HG03196 (cell line): ENCODE measurements around the gene PPP2R5B.
A peak's percentile ranks its signal among the peaks of the same experiment; 100 is the strongest.

Experiments used
- ATAC-seq: cut with Tn5 transposase; IDR thresholded peaks from one replicate; pipeline ENCODE4 v1.9.1; 2021; ENCODE audit not compliant: unreplicated experiment

The PPP2R5B gene

DNA sequence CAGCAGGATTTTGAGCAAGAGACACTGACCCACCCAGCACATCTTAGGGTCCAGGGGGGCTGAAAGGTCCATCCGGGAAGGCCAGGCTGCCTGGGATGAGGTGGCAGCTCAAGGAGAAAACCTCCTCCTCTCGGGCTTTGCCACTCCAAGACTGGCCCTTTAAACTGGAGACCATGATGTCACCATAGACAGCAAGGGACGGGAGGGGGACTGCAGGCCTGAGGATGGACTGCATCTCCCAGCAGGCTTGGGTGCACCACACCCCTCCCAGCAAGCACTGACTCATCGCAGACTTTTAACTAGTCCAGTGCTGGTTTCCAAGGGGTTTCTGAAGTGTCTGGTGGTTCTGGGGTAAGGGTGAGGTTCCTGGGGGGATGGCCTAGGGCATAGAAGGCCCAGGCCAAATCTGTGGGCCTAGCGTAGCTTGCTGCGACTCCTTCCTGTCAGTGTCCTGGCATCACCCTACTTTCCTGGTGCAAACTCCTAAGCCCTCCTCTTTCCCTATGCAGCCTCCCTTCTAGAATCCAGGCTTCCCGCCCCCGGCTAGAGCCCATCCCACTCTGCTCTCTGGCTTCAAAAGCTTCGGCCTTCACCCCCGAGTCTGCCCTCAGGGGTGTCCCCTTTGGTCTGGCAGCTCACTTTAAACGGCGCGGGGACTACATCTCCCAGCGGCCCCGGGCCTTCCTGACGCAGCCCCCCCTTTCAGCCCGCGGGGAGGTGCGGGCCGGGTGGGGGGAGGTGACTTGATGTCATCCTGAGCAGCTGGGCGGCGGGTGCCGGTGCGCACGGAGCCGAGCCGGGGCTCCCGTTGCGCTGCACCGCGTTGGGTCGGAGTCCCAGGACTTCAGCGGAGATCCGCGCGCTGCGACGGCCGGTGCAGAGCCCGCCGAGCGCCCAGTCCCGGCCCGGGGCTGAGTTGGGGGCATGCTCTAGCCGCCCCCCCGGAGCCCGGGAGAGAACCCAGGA, at the start of gene PPP2R5B:
PPP2R5B (plus strand) TSS at position 746 of the 966 bp plus-strand sequence. CDS start 1,046 bp downstream, outside the sequence.
- peak; percentile 71 for ATAC-seq

GRCh38 chr11:64875369-64876228, 48.9 kb upstream of the PPP2R5B start:
- no peak for ATAC-seq

- no peak for ATAC-seq
Measured at GRCh38 chr11:64876229-64876750, 48.2 kb upstream of the PPP2R5B start.

DNA sequence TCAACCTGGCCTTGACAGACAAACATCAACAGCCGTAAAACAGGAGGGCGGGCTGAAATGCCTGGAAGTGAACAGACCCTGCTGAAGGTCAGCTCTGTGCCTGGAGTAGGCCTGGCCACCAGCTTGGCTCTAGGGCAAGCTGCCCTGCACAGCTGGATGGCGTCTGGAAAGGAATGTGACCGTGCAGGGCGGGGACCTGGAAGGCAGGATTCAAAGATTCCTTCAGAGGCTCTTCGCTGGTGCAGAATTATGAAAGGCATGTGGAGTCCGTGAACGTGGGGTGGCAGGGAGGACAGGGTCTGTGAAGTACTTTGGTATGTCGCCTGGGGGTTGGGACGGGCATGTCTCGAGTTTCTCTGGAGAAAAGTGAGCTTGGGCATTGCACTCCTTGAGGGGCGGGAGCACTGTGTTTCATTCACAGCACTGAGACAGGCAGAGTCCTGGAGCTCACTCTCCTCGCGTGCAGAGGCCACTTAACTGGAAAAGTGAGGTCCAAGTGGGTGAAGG, 47.6 kb upstream of the PPP2R5B start:
- no peak for ATAC-seq

GRCh38 chr11:64877390-64878222, 46.9 kb upstream of the PPP2R5B start:
- no peak for ATAC-seq

DNA sequence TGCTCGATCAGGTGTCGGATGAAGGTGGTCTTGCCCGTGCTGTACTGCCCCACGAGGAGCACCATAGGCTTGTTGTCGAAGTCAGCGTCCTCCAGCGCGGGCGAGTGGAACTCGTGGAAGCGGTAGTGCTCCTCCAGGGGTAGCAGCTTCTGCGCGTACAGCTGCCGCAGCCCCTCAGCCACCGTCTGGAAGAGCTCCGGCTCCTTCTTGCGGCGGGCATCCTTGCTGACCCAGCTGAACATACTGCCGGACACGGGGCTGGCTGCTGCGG, 46.3 kb upstream of the PPP2R5B start:
- peak; percentile 17 for ATAC-seq

DNA sequence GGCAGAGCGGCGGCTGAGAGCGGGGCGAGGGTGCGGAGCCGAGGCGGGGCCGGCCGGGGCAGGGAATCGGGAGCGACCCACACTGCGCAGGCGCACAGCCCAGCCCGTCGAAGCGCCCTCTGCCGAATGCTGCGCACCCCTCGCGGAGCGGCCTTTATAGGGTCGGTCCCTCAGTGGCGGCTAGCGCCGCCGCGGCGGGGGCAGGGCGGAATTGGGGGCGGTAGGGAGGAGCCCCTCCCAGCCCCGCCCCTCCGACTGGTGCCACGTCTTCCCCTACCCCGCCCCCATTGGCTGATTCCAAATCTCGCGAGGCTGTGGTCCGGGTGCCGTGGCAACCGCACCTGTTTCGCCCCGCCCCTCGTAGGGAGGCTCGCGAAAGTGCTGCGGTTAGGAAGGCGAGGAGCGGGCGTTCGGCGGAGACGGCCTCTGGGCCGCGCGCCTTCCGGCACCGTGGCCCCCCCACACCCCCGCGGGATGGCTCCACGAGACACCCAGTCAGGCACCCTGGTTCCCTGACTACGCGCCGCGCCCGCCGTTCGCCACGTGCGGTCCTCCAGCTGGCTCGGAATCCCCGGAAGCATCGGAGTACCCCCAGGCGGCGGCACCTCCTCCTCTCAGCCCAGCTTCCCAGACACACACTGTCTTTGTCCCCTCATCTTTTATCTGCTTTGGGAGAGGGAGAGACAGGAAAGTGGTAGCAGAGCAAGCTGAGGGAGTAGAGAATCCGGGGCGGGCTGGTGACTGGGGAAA, 45.8 kb upstream of the PPP2R5B start, which contains the start of gene EHD1:
EHD1 (minus strand) TSS at position 128 of the 750 bp plus-strand sequence. CDS start 157 bp downstream, outside the sequence.
- ATAC-seq, result peak; percentile 62

DNA sequence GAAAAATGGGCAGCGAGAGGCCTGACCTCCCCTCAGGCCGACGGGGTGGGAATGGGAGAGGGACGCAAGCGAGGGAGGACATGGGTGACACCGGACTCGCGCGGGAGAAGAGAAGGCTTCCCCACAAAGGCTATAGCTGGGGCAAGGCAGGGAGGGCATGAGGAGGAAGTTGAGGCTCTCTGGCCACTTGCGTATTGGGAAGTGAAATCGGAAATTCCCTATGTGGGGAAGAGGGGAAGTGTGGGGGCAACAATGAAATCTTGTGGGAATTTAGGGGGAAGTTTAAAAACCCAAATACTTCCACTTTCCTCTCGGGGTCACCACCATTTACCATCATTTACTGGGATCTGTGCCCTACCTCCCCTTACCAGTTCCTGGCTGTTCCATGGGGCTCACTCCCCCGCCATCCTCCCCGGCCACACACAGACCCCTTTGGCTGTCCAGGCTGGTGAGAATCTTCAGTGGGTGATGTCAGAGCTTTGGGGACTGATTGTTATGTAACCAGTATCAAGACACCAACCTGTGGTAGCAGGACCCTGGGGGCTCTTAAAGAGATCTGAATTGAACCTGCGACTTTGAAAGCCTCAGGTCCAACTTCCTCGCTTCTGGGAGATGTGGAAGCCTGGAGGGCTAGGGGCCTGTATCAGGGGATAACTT, 45.1 kb upstream of the PPP2R5B start:
- no peak for ATAC-seq

- ATAC-seq, result no peak
Measured at GRCh38 chr11:64880240-64881001, 44.1 kb upstream of the PPP2R5B start.

DNA sequence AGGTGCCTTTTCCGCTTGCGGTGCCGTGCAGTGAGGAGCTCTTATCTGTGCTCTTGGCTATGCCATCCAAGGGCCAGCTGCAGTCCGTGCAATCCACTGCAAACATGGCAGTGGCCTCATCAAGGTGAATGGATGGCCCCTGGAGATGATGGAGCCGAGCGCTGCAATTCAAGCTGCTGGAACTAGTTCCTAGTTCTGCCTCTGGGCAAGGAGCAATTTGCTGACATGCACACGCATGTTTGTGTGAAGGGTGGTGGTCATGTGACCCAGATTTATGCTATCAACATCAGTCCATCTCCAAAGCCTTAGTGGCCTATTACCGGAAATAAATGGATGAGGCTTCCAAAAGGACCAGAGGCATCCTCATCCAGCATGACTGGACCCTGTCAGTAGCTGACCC, 43.0 kb upstream of the PPP2R5B start:
- no peak for ATAC-seq

GRCh38 chr11:64882243-64882642, 42.2 kb upstream of the PPP2R5B start:
- ATAC-seq, result no peak

- ATAC-seq, result no peak
Measured at GRCh38 chr11:64883575-64883974, 40.9 kb upstream of the PPP2R5B start.

DNA sequence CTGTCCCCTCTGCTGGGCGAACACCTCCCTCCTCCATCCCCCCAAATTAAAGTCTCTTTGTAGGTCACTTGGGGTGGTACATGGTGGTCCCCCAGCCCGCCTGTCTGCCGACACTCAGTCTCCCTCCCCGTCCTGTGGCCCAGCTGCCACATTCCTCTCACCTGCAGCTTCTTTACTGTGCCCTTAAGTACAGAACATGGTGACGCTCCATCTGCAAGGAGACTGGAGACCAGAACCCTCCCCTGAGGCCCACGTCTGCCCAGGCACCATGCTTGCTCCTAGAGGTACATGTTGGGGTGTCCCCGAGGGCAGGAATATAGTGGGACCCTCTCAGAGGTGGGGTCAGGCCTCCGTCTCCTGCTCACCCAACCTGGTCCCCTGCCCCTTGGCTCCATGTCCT, 40.5 kb upstream of the PPP2R5B start:
- no peak for ATAC-seq

DNA sequence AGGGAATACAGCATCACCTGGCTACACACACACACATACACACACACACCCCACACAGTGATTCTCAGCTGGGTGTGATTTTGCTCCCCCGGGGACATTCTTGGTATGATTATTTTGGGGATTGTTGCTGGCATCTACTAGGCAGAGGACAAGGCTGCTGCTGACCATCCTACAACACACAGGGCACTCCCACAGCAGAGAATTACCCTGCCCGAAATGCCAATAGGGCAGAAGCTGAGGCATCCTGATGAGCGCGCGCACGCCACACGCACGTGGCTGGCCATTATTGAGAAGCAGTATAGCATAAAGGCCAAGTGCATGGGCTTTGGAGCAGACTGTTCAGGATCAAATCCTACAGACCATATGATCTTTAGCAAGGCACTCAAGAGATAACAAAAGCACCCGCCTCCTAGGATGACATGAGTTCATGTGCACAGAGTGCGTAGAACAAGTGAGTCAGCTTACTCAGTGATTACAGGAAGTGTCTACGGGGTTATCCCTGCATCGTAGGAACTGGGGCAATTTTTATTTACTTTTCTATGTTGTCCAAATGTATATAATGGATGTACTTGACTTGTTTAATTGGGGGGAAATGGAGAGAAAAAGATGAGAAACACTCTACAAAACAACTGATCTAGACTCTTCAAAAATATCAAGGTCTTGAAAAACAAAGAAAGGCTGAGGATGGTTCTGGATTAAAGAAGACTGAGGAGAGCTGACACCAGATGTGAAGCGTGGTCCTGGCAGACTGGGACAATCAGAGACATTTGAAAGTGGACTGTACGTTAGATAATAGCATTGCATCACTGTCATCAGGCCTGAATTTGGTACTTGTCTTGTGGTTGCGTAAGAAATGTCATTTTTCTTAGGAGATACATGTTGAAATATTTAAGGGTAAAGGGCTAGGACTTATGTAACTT, 38.9 kb upstream of the PPP2R5B start:
- no peak for ATAC-seq

DNA sequence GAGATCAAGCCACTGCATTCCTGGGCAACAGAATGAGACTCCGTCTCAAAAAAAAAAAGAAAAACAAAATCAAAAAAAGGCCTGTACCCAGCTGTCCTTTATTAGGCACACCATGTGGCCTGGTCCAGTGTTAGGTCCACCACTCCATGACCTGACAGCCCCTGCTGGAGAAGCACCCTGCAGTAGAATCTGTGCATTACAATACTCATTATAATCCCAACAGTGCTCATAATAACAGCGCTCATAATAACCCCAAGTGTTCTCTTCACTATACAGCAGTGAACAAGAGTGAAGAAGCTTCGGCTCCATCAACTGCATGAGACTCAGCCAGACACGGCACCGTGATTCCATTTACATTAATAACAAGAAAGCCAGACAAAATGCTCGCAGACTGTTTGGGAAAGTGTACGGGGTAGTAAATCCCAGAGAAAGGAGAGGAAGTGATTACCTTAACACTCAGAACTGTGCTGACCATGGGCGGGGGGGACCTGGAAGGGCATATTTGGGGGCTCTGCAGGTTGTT, 37.2 kb upstream of the PPP2R5B start:
- ATAC-seq, result no peak

GRCh38 chr11:64887757-64888405, 36.6 kb upstream of the PPP2R5B start:
- ATAC-seq, result no peak

GRCh38 chr11:64888406-64888728, 36.1 kb upstream of the PPP2R5B start:
- no peak for ATAC-seq
